ENCODE data around the gene FCRL2.

Gene FCRL2, protein sequence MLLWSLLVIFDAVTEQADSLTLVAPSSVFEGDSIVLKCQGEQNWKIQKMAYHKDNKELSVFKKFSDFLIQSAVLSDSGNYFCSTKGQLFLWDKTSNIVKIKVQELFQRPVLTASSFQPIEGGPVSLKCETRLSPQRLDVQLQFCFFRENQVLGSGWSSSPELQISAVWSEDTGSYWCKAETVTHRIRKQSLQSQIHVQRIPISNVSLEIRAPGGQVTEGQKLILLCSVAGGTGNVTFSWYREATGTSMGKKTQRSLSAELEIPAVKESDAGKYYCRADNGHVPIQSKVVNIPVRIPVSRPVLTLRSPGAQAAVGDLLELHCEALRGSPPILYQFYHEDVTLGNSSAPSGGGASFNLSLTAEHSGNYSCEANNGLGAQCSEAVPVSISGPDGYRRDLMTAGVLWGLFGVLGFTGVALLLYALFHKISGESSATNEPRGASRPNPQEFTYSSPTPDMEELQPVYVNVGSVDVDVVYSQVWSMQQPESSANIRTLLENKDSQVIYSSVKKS

DNA sequence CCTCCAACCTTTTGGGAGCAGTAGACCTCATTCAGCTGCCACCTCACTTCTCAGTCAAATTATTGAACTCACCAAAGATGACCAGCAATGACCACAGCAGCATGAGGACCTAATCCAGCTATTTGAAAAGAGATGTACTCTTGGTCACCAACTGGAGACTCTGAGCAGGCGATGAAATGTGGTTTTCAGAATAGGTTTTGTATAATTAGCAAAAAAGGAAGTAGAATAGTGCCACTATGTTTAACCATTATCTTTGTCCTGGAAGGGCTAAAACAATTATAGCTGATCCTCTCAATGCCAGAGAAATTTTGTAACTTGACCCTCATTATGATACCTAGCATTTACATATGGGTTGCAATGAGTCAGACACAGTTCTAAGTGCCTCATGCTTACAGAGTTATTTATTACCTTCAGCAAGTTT lies at the start of gene FCRL2:
Gene FCRL2, minus strand, starts transcription at position 162 of the 421 bp plus-strand sequence. Its CDS starts 59 bp downstream, at position 103.
- DNase-seq = no peak

DNA sequence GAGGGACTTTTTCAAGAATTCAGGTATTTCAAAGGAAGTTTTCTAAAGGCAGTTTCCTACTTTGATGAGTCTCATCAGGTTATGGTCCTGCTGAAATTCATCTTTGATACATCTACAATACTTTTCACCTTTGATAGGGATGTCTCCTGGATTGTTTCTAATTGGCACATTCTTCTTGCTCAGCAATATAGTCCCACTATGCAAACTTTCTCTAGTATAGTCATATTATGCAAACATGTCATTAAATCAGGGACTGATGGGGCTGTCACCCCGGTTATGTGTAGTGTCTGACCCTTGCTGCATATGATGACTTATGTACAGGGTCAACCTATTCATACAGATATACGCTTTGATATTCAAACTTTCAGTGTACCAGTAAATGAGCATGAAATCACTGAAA lies 43.4 kb upstream of the FCRL2 start:
- DNase-seq = no peak

DNA sequence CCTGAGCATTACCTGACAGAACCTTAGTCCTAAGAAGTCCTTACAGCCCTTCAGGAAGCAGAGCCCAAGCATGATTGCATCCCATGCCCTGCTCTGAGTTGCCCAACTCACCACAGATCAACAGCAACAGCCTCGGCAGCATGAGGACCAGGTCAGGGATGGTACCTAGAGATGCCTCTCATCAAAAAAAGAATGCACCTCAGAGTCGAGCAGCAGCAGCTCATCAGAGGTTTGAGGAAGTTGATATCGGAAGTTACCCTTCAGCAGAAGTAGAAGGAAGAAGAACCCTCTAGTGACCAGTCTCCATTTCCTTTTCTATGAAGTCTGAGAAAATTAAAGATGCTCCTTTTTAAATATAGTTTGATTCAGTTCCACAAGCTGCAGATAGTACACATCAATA lies 43.0 kb upstream of the FCRL2 start, which contains the start of gene FCRL1:
Gene FCRL1, minus strand, starts transcription at position 225 of the 400 bp plus-strand sequence. Its CDS starts 83 bp downstream, at position 142.
- no peak for DNase-seq

DNA sequence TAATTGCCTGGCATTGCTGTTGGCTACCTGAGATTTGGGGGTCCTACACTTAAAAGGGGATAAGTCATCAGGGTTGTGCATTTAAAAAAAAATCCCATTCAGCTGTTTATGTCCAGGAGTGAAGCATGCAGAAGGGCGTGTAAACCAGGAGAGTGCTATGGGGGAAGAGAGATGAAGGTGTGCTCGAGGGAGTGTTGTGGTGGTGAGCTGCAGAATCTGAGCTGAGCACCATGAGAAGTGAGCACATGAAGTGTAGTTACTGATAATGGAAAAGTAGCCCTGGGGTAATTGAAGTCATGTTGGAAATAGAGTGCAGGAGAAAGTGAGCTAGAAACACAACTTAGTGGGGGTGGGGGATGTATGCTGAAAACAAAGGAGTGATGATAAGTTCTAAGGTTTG lies 42.3 kb upstream of the FCRL2 start:
- DNase-seq = no peak

DNA sequence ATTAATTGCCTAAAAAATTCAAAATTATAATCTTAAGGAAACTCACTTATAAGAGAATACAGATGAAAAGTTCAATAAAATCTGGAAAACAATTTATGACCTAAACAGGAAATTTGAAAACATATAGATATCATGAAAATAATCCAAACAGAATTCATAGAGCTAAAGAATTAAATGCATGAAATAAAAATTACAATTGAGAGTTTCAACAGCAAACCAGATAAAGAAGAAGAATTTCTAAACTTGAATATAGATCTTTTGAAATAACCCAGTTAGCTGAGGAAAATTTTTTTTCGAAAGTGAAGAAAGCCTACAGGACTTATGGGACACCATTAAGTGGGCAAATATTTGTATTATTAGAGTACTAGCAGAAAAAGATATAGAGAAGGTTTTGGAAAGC lies 36.3 kb upstream of the FCRL2 start:
- no peak for DNase-seq

DNA sequence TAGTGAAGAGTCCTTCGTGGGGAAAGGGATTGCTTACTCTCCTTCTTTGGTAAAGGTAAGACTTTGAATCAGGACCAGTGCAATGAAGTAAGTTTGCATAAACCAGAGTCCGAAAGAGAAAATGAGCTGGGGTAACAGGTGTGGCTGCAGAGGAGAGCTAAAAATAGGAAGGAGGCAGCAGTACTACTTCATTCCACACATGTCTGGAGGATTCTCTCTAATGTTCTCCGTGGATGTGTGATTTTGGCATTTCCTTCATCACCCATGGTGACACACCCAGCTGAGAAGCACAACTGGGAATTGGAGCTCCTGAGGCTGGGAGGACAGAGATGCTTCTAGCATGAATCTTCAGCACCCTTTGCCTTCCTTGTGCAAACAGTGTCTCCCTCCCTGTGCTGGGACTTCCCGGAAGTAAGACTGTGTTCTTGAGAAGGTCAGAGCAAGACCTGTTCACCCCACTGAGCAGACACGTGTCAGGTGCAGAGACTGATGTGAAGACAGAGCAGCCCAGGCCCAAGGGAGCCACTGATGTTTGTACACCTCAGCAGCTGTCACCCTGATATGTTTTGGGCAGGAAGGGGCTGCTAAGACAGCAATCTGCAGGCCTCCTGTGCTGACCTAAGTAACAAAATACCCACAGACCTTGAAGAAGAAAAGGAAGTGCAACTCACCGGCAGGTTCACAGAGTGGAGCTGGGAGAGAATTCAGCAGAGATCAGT lies 29.7 kb upstream of the FCRL2 start:
- no peak for DNase-seq

DNA sequence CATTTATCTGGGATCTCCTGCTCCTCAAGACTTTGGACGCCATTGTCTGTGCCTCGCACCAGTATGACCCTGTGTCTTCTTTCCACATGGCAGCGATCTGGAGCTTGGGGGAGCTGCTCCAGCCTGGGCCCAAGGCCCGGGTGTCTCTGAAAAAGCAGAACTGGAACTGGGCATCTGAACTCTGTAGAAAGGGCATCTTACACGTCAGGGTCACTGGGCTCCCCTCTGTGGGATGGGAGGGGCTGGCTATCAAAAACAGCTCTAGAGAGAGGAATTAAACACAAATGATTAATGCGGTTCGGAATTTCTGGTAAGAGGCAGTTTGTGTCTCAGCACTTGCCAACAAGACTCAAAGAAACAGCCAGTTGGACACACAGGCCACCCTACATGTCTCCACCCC lies 26.9 kb upstream of the FCRL2 start:
- no peak for DNase-seq

DNA sequence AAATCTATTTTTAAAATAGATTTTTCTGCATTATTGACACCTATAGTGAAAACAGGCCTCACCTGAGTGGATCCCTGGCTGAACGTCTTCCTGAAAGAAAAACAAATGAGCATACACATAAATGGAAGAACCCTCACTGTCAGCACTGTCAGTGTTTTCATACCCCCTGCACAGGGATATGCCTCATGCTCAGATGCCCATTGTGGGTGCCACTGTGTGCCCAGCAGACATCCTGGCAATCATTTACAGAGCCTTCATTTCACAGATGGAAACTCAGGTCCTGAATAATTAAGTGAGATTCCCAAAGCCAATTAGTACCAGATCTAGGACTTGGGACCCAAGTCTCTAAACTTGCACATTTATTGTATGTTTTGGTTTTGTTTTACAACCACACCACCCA lies 23.1 kb upstream of the FCRL2 start:
- no peak for DNase-seq

DNA sequence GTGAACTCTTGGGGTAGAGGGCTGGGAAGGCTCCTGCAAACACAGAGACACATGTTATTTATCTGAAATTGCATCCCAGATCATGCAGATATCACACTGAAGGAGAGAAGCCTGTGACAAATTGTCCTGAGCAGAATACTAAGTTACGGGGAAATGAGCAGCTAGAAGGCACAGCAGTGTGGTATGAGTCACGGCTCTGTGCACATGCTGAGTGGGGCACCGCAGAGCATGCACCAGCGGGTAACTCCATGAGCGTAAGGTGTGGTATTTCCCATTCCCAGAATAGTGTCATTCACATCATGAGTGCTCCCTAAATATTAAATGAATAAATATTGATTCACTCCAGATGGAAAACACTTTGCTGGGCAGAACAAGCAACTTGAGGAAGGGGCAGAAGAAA lies 21.3 kb upstream of the FCRL2 start:
- DNase-seq = no peak

DNA sequence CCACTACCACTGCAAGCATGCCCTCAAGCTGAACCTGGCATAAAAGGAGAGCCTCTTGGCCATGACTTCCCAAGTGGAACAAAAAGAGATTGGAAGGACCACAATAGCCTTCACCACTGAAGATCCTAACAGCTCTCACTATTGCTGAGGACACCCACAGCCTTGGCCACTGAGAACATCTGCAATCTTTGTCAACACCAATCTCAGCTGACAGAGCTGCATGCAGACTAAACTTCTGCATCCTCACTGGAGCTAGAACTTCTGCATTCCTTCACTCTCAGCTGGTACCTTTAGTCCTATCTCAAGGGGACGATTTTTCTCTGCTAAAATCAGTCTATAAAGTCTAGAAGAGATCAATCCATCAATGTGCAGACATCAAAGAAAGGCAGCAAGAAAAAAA lies 8.3 kb upstream of the FCRL2 start:
- DNase-seq = no peak

DNA sequence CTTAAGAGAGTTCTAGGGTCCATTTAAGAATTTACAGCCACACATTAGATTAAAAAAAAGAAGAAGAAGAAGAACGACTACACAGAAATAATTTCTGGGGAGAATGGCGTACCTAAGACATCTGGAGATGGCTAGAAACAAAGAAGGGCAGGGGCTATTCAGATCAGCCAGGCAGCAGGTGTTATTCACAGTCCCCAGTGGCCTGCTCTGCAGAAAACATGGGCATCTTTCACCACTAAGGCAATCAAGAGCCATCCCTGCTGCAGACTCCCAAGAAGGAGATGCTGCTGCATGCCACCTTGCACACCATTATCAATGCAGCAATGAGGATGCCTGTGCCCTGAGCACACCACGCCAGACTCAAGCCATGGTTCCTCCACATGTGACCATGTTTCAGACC lies 7.9 kb upstream of the FCRL2 start:
- no peak for DNase-seq

DNA sequence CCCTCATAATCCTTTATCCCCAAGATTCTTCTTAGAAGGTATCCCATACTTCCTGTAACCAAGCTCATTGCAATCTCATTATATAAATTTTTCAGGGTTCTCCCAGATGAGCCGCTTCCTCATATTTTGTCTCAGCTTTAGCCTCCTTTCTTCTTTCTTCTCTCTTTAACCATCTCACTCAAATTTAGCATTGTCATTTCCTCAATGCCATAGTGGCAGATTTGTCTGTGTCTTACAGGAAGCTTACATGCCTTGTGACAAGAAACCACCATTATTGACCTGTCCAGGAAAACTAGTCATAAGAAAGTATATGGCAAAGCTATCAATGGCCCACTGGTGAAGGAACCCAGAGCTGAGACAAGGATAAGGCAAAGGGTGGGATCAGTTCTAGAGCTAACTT lies 6.0 kb upstream of the FCRL2 start:
- no peak for DNase-seq

DNA sequence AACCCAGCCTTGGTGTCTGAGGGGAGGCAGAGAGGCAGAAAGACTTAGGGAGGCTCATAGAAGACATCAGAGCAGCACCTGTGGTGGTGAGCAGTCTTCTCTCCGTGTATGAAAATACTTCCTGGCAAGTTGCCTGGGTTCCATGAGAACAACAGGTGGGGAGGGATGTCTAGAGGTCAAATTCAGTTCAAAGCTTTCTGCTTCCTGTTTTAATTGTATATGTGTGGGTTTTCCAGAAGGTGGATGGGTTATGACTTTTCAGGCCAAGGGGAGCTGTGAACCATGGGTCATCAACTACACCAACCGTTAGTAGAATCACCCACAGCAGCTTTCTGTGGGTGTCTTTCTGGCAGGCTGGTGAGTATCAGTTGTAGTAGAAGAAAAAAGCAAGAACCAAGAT lies 4.1 kb upstream of the FCRL2 start:
- DNase-seq = no peak

DNA sequence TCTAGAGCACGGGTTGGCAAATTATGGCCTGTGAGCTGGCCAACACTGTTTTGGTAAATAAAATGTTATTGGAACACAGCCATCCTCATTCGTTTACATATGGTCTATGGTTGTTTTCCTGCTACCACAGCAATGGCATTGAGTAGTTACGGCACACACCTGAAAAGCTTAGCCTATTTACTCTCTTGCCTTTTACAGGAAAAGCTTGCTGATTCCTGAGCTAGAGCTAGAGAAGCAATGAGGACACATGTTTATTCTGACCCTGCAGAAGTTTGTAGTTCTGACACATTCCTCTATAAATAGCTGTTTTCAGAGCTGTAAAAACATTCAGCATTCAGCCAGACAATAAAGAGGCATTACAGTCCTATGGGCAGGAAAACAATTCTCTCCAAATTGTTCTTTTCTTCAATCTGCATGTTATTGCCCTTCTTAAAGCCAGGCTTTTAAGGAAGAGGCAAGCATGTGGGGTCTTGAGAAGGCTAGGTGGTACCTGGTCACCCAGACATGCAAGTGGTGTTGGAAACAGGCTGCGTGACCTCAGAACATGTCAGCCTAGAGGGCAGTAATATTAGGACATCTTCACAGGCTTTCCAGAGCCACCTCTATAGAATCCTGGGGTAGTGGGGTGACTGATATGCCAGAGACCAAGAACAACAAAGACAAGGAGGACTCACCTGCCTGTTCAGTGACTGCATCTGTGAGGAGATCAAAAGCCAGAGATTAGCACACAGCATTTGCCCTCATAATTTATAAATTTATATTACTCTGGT lies 1.6 kb downstream of the FCRL2 start:
- DNase-seq = no peak

DNA sequence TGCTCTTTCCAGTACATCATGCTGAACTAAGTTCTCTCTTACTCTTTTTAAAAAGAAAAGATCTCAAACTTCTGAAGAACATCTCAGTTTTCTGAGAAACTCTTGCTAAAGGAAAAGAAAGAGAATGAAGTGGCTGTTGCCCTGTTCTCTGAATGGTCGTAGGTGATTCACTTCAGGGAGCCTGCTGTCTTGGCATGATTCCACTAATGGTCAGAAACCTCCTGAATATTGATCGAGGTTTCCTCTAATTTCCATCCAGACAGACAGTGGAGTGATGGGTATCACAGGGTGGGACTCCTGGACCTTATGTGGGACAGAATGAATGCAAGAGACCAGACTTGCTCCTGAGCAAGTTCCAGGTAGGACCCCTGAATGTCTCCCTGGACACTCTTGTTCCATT lies 2.5 kb downstream of the FCRL2 start:
- no peak for DNase-seq

DNA sequence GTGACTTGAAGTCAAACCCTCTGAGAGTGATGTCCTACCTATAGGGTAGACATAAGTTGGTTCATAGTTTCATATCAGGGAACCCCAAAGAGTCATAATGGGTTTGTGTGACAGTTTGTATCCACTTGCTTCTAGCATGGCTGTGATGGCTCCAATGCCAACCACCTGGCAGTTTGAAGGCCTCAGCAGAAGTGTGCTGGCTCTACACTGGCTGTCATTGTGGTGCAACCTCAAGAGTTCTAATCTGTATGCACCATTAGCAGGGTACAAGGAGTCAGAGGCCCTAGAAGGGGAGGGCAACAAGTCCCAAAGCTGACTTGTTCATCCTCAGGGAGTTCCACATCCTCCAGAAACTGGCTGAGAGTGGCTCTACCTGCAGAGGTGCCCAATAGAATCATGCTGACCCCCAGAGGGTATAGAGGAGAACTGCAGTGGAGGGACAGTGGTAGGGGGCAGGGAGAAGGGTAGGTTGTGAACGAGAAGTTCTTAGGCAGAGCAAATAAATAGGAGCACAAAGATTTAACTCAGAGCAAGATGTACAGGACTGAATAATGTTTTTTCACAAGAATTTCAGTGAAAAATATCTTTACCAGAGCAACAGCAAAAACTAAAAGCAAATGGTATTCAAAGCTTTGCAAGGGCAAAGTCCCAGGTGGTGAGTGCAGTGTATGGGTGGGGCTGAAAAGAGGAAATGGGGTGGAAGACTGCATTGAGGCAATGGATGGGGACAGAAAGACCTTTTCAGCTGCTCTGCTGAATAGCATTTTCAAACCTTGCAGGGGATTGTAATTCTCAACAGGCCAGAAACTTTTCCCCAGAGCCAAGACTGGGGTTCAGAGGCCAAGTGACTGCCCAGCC lies 3.2 kb downstream of the FCRL2 start:
- DNase-seq = no peak

DNA sequence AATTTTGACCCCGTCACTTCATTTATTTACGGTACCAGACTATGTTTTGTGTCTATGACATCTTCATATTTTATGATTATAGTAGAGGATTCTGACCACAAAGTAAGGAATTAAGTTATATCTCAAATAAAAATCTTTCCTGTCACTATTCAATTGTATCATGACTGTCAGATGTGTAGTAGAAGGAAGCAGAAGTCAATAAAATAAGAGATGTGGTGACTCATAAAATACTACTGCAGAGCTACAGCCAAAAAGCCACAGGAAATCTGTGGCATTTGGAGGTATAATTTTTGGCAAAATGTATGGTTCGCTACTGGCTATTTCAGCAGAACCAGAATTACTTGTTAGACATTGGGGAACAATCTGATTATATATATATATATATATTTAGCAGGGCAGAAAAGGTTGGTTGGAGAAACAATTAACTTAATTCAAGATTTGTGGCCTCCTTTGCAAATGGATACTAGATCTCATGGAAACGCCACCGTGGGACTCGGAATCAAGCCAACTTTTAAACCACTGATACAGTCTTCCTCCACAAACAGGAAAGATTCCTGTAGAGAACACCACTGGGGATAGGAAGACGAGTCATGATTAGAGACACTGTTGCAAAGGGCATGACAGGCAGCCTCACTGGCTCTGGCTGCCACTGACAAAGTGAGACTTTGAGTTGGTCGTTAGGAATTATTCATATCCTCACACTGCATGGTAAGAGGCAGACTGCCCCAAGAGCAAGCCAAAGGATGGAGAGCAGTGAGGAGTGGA lies 5.1 kb downstream of the FCRL2 start:
- DNase-seq = no peak

DNA sequence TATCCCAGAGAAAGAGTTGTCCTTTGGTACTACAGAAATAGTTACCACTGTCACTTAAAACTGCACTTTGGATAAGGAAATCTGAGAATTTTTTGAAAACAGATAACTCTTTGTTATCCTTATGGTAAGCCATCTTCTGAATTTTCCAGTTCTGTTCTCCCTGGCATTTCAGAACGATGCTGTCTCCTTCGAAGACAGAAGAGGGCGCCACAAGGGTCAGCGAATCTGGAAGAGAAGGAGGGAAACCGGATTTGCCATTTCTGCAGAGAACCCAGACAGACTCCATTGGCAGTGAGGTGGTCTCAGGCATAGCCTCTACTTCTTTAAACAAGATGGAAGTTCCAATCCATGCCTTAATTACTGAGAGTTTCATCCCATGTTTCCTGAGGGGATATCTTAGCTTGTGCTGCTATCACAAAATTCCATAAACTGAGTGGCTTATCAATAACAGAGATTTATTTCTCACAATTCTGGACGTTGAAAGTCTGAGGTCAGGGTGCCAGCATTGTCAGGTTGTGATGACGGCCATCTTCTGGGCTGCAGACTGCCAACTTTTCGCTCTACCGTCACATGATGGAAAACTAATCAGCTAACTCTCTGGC lies 6.4 kb downstream of the FCRL2 start:
- no peak for DNase-seq

DNA sequence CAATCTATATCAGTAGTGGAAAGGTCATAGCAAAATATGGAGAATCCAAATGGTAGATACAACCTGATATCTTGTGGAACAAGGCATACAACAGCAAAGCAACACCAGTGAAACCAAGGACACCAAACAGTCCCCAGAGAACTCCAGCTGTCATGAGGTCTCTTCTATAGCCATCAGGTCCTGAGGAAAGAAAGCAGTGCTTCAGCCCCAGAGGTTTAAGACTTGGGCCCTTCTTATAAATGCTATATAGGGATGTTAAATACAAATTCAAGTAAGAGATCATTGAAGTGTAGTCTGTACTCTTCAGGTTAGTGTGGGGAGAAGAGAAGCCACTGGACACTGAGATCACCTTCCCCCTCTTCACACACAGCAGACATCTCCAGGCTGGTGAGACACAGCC lies 10.1 kb downstream of the FCRL2 start:
- DNase-seq = no peak

DNA sequence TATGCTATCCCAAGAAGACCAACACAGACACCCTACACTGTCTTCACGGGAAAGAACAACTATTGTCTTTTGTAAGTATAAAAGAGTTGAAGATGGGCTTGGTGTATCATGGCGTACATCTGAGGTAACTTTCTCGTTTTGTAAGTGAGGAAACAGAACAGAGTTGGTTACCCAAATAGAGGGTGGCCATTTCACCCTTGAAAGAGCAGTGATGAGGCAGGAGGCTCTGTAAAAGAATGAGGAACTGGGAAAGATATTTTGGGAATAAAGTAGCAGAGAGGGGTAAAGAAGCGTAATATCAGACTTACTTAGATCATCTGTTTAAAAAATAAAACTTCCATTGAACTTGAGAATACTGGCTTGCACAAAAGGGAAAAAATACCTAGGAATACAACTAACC lies 18.9 kb downstream of the FCRL2 start:
- DNase-seq = no peak

DNA sequence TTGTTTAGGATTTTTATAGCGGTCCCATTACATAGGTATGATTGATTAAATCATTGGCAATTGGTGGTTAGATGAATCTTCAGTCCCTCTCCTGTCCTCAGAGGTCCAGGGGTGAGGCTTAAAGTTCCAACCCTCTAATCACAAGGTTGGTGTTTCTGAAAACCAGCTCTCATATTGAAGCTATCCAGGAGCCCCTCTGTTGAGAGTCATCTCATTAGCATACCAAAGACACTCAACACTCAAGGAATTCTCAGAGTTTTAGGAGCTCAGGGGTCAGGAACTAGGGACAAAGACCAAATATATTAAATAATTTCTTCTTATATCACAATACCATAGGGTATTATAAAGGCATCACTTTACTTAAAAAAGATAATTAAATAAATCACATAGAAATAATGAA lies 23.3 kb downstream of the FCRL2 start:
- no peak for DNase-seq
